GM06990 (cell line): ENCODE results near the gene CORO2B.

ENCODE experiments used
- DNase-seq: peaks from one replicate; pipeline ENCODE4 v3.0.0-alpha.2; 2011; ENCODE audit not compliant: insufficient read length; ENCODE audit errors: extremely low read depth
- H3K27me3 ChIP-seq: replicated peaks from 2 replicates; pipeline ENCODE4 v1.6.0; 2011; ENCODE audit warnings: low read length; ENCODE audit not compliant: control insufficient read depth, insufficient read depth
- H3K36me3 ChIP-seq: 2 replicates; pipeline ENCODE4 v1.5.1; 2011; ENCODE audit warnings: low read length; ENCODE audit not compliant: control insufficient read depth, insufficient read depth
- H3K4me3 ChIP-seq: replicated peaks from 2 replicates; pipeline ENCODE4 v1.5.1; 2011; ENCODE audit warnings: low read depth, mild to moderate bottlenecking, control low read depth, low read length
- TF ChIP-seq, protein P1 (sequence below): IDR thresholded peaks from 2 replicates; pipeline ENCODE4 v1.5.1; 2011; ENCODE audit warnings: low read length, control low read depth, mild to moderate bottlenecking, inconsistent platforms; ENCODE audit not compliant: insufficient read depth, poor library complexity, severe bottlenecking

The CORO2B gene

DNA sequence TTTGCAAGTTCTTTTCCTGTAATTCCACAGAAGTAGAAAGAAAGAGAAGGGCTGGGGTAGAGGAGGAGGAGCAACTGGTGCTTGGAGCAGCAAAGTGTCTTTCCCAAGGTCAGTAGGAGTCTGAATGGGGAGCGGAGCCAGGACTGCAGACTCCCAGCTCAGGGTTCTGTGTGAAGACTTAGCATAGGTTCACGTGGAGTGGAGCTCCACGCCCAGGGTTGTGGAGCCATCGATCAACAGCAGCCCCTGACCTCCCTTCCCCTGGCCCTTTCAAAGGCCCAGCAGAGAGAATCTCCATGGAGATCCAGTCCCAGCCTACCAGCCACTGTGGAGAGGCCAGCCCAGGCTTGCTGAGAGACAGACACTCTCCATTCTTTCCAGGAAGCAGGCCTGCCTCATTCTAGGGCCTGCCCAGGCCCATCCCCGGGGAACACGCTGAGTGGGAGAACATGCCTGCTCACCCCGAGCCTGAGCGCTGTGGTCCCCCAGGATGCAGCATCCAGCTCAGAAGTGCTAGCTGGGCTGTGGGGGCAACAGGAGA is 62.1 kb downstream of the CORO2B start:
- Histone ChIP-seq H3K36me3 (no peaks in the 10 kb centered on the region), H3K4me3 (no peak overlapping the region), H3K27me3 (no peaks in the 10 kb centered on the region)
- TF ChIP-seq, protein P1, sequence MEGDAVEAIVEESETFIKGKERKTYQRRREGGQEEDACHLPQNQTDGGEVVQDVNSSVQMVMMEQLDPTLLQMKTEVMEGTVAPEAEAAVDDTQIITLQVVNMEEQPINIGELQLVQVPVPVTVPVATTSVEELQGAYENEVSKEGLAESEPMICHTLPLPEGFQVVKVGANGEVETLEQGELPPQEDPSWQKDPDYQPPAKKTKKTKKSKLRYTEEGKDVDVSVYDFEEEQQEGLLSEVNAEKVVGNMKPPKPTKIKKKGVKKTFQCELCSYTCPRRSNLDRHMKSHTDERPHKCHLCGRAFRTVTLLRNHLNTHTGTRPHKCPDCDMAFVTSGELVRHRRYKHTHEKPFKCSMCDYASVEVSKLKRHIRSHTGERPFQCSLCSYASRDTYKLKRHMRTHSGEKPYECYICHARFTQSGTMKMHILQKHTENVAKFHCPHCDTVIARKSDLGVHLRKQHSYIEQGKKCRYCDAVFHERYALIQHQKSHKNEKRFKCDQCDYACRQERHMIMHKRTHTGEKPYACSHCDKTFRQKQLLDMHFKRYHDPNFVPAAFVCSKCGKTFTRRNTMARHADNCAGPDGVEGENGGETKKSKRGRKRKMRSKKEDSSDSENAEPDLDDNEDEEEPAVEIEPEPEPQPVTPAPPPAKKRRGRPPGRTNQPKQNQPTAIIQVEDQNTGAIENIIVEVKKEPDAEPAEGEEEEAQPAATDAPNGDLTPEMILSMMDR: no peak
- no peak for DNase-seq

DNA sequence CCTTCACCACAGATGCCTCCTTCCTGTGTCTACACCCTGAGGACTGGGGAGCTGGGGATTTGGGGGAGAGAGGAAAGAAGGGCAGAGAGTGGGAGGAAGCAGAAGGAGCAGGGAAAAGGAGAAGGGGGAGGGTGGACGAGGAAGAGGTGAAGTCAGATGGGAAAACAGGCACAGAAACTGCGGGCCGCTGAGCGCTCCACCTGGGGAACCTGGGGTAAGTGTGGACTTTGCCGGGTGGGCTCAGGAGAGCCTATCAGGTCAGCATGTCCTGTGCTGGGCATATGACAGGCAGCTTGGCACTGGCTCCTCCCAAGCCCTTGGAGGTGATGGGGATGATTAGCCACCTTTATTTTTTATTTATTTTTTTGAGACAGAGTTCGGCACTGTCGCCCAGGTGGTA is 62.6 kb downstream of the CORO2B start:
- no peaks in the 10 kb centered on the region for H3K36me3 ChIP-seq
- H3K27me3 ChIP-seq: no peaks in the 10 kb centered on the region
- TF ChIP-seq, protein P1: no peak
- no peak overlapping the region for H3K4me3 ChIP-seq
- no peak for DNase-seq

- no peak overlapping the region for H3K4me3 ChIP-seq
- TF ChIP-seq, protein P1: no peak
- H3K27me3 ChIP-seq: no peaks in the 10 kb centered on the region
- no peaks in the 10 kb centered on the region for H3K36me3 ChIP-seq
- no peak for DNase-seq
Observed at GRCh38 chr15:68642491-68642845, 63.7 kb downstream of the CORO2B start.

DNA sequence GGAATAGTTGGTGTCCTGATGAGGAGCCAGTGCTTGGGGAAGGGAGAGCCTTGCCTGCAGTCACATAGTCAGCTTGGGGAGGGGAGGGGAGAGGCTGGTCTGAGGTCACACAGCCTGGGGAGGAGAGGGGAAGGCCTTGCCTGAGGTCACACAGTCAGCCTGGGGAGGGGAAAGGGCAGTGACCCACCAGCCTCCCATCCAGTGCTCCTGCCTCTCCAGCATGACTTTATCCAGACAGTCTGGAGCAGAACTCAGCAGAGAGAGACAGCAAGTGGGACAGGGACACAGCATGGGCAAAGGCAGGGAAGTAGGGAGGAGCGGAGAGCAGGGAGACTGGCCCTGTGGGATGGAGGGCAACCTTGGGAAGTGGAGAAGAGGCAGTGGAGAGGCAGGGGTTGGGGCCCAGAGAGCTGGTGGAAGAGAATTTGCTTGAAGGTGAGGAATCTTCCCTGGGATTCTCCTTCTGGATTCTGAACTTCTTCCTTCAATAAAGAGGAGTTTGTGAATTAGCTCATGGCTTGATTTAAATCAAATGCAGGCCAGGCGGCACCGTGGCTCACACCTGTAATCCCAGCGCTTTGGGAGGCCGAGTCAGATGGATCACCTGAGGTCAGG is 64.5 kb downstream of the CORO2B start:
- no peak overlapping the region for H3K4me3 ChIP-seq
- DNase-seq: no peak

DNA sequence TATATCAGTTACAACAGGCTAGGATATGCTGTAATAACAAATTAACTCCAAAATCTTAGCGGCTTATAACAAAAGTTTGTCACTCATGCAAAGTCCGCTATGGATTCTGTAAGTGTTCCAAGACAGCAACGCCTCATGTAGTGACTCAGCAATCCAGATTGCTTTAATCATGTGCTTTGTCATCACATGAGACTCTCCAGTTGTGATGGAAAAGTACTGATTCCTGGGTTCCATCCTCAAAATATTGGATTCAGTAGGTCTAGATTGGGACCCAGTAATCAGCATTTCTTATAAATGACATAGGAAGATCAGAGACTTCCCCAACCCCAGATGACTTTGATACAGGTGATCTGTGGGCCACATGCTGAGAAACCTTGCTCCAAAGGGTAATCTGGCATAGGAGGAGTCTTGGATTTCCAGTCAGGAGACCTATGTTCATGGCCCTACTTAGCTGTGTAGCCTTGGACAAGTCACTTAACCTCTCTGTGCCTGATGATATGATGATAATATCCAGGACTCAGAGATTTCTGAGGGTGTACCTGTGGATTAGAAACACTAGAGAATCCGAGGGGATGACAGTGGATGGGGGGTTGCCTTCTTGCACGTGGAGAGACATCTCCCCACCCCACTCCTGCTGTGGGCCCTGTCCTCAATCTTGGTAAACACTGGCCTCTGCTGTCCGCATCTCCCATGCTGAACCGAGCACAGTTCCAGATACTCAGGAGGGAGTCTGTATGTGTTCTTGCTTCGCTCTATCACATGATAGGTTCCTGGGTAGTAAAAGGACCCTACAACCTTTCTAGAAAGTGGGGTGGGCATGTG is 65.5 kb downstream of the CORO2B start:
- DNase-seq: no peak
- TF ChIP-seq, protein P1: no peak
- H3K36me3 ChIP-seq: no peaks in the 10 kb centered on the region
- H3K4me3 ChIP-seq: no peak overlapping the region
- H3K27me3 ChIP-seq: no peaks in the 10 kb centered on the region

More for the DNA sequence above, 64.5 kb downstream of the CORO2B start:
- no peaks in the 10 kb centered on the region for H3K27me3 ChIP-seq
- no peaks in the 10 kb centered on the region for H3K36me3 ChIP-seq
- TF ChIP-seq, protein P1: no peak
